ENCODE measurements around the gene TMEM88.

TMEM88 gene

GRCh38 chr17:7887482-7888183 is 32.8 kb downstream of the TMEM88 start:
- peak overlapping the region; percentile 73 to 97 for H3K4me3 ChIP-seq (ENCODE audit: low read depth in 1 of 2, low read length in 1 of 2)
- peaks cover 19% of the 10 kb centered on the region for H3K36me3 ChIP-seq
- H3K27ac ChIP-seq, result peak overlapping the region; percentile 86
- H3K27me3 ChIP-seq, result no peaks in the 10 kb centered on the region
- no peaks in the 10 kb centered on the region for H3K9me3 ChIP-seq
- peak; percentile 11 for TF ChIP-seq CTCF (IDR thresholded peaks at IDR 0.05)
- peaks cover 58 to 75% of the 10 kb centered on the region in 2 experiments for H3K4me1 ChIP-seq (ENCODE audit: control insufficient read depth in 1 of 2, insufficient read depth in 1 of 2, low read depth in 1 of 2, low read length in 1 of 2)

GRCh38 chr17:7888184-7888920 is 33.5 kb downstream of the TMEM88 start, which contains the start of gene CHD3:
TSS of gene CHD3 (plus strand) at chr17:7888789. CDS start at chr17:7889001, 212 bp downstream.
- no peaks in the 10 kb centered on the region for H3K27me3 ChIP-seq
- H3K9me3 ChIP-seq, result no peaks in the 10 kb centered on the region
- H3K36me3 ChIP-seq, result peaks cover 22% of the 10 kb centered on the region
- H3K4me1 ChIP-seq (ENCODE audit: control insufficient read depth in 1 of 2, insufficient read depth in 1 of 2, low read depth in 1 of 2, low read length in 1 of 2), result peaks cover 55 to 71% of the 10 kb centered on the region in 2 experiments
- peak within 1 kb of the TSS; percentile 86 for H3K27ac ChIP-seq
- TF ChIP-seq CTCF (IDR thresholded peaks at IDR 0.05), result no peak
- H3K4me3 ChIP-seq (ENCODE audit: low read depth in 1 of 2, low read length in 1 of 2), result peak within 1 kb of the TSS; percentile 73 to 97

- Histone ChIP-seq H3K36me3 (peaks cover 32% of the 10 kb centered on the region), H3K9me3 (no peaks in the 10 kb centered on the region), H3K4me1 (ENCODE audit: control insufficient read depth in 1 of 2, insufficient read depth in 1 of 2, low read depth in 1 of 2, low read length in 1 of 2) (peaks cover 55 to 65% of the 10 kb centered on the region in 2 experiments), H3K27me3 (no peaks in the 10 kb centered on the region), H3K4me3 (ENCODE audit: low read depth in 1 of 2, low read length in 1 of 2) (peak overlapping the region in 1 of 2 experiments; percentile 4), H3K27ac (peak overlapping the region; percentile 86)
- no peak for TF ChIP-seq CTCF (IDR thresholded peaks at IDR 0.05)
Observed at GRCh38 chr17:7889166-7889955, 34.5 kb downstream of the TMEM88 start.

GRCh38 chr17:7893187-7893880 is 38.5 kb downstream of the TMEM88 start:
- TF ChIP-seq CTCF (IDR thresholded peaks at IDR 0.05), result no peak
- Histone ChIP-seq H3K9me3 (no peaks in the 10 kb centered on the region), H3K27ac (no peak overlapping the region), H3K4me3 (ENCODE audit: low read depth in 1 of 2, low read length in 1 of 2) (no peak overlapping the region), H3K27me3 (no peaks in the 10 kb centered on the region), H3K4me1 (ENCODE audit: control insufficient read depth in 1 of 2, insufficient read depth in 1 of 2, low read depth in 1 of 2, low read length in 1 of 2) (peaks cover 27 to 33% of the 10 kb centered on the region in 2 experiments), H3K36me3 (peaks cover 70% of the 10 kb centered on the region)

- no peak overlapping the region for H3K4me3 ChIP-seq (ENCODE audit: low read depth in 1 of 2, low read length in 1 of 2)
- no peaks in the 10 kb centered on the region for H3K9me3 ChIP-seq
- no peak for TF ChIP-seq CTCF (IDR thresholded peaks at IDR 0.05)
- no peak overlapping the region for H3K27ac ChIP-seq
- peaks cover 18 to 24% of the 10 kb centered on the region in 2 experiments for H3K4me1 ChIP-seq (ENCODE audit: control insufficient read depth in 1 of 2, insufficient read depth in 1 of 2, low read depth in 1 of 2, low read length in 1 of 2)
- no peaks in the 10 kb centered on the region for H3K27me3 ChIP-seq
- H3K36me3 ChIP-seq, result peaks cover 79% of the 10 kb centered on the region
Observed at GRCh38 chr17:7894226-7894625, 39.4 kb downstream of the TMEM88 start.
